Stimulated activated CD4-positive, alpha-beta T cell treated with anti-CD3 and anti-CD28 coated beads, TNF-alpha, amount 100 ng/mL, for 1 hour (primary cell): ENCODE results near the gene SRPK3.

Experiments used
- DNase-seq, 3 donors: peaks; one replicate each; pipeline ENCODE4 v3.0.0-alpha.2; 2020; ENCODE audit warnings: low read depth in 3 of 3, low spot score in 1 of 3

SRPK3 gene

DNA sequence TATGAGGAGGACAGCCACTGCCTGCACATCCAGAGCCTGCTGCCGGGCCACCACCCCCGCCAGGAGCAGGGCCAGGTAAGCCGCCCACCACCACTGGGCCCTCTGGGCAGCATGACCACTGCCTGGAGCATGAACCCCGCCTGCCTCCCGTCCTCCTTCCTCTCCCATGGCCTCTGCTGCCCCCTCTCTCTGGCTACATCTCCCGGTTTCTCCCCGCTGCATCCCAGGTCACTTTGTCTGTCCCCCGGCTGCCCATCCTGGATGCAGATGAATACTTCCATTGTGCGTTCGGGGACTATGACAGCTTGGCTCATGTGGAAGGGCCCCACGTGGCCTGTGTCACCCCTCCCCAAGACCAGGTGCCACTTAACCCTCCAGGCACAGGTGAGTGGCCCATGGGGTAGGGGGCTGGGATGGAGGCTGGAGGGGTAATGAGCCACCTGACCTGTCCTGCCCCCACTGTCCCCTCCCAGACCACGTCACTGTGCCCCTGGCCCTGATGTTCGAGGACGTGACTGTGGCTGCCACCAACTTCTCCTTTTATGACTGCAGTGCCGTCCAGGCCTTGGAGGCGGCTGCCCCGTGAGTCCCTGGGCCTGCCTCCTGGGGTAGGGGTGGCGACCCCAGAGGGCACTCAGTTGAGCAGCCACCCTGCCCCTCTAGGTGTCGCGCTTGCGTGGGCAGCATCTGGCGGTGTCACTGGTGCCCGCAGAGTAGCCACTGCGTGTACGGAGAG lies 10.8 kb upstream of the SRPK3 start:
- no peak for DNase-seq

DNA sequence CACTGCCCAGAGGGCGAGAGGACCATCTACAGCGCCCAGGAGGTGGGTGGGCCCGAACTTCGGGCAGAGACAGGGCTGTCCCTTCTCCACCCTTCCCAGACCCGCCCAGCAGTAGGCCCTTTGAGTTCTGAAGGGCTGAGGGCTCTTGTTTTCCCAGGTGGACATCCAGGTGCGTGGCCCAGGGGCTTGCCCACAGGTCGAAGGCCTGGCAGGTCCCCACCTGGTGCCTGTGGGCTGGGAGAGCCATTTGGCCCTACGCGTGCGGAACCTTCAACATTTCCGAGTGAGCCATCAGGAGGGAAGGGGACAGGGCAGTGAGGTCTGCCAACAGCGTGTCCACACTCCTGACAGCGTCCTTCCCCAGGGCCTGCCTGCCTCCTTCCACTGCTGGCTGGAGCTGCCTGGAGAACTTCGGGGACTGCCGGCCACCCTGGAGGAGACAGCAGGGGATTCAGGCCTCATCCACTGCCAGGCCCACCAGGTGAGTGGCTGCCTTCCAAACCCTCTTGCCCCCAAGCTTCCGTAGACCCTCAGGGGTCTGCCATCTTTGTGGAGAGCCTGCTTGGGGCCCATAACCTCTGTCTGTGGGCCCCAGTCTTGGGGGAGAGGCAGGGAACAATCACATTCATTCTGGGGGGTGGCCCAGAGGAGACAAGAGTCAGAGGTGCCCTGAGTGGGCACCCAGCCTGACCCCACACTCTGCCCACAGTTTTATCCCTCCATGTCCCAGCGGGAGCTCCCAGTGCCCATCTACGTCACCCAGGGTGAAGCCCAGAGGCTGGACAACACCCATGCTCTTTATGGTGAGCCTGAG lies 10.0 kb upstream of the SRPK3 start:
- DNase-seq, result no peak

DNA sequence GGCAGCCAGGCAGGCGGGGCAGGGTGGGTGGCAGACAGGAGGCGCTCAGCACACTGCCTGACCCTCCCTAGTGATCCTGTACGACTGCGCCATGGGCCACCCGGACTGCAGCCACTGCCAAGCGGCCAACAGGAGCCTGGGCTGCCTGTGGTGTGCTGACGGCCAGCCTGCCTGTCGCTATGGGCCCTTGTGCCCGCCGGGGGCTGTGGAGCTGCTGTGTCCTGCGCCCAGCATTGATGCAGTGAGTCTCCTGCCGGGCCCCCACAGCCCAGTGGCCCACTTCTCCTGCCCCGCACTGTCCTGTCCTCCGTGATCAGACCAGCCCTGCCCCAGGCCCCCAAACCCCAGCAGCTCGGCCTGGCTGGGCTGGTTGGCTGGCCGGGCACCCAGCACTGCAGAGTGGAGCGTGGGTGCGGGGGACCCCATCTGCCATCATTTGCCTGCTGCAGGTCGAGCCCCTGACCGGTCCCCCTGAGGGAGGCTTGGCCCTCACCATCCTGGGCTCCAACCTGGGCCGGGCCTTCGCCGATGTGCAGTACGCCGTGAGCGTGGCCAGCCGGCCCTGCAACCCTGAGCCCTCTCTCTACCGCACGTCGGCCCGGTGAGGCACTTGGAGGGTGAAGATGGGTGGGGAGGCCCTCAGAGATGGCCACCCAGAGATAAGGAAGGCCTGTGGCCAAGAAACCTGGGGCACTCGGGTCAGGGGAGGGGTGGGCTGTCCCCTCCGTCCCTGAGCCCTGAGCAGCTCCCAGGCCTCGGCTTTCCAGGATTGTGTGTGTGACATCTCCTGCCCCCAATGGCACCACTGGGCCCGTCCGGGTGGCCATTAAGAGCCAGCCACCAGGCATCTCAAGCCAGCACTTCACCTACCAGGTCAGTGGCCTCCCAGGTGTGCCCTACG lies 9.2 kb upstream of the SRPK3 start:
- no peak for DNase-seq

DNA sequence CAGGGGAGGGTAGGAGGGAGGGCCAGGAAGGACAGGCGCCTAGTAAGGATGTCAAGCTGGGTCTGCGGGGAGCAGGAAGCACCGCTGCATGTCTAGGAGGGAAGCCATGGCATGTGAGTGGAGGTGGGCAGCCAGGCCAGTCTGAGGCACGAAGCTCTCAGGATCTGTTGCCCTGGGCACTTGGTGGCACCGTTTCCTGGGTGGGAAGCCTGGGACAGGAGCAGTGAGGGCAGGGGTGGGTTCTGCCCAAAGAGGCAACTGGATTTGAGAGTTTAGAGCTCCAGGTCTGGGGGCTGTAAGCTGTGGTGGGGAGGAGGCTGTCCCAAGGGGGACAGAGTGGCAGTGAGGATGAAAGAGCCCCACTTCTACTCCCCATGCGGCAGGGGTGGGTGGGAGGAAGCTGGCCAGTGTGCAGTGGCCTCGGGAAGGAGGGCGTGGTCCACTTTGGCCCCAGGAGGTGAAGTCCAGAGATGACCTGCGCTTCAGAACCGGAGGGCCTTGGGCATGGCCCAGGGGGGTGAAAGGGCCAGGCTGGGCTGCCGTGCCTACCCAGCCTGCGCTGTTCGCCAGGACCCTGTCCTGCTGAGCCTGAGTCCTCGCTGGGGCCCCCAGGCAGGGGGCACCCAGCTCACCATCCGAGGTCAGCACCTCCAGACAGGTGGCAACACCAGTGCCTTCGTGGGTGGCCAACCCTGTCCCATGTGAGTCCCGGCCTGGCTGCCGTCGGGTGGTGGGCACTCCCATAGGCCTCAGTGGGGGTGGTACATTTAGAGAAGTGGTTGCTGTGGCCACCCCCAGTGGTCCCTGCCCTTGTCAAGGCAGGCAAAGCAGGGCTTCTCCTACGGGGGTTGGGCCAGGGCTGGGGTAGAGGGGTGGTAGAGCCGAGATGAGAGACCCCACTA lies 8.3 kb upstream of the SRPK3 start:
- DNase-seq, result no peak

DNA sequence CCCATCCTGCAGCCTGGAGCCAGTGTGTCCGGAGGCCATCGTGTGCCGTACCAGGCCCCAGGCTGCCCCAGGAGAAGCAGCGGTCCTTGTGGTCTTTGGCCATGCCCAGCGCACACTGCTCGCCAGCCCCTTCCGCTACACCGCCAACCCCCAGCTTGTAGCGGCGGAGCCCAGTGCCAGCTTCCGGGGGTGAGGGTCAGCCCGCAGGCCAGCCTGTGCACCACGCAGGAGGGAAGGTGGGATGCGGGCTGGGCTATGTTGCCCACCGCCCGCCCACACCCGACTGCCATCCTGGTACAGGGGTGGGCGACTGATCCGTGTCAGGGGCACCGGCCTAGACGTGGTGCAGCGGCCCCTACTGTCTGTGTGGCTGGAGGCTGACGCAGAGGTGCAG lies 7.6 kb upstream of the SRPK3 start:
- no peak for DNase-seq

DNA sequence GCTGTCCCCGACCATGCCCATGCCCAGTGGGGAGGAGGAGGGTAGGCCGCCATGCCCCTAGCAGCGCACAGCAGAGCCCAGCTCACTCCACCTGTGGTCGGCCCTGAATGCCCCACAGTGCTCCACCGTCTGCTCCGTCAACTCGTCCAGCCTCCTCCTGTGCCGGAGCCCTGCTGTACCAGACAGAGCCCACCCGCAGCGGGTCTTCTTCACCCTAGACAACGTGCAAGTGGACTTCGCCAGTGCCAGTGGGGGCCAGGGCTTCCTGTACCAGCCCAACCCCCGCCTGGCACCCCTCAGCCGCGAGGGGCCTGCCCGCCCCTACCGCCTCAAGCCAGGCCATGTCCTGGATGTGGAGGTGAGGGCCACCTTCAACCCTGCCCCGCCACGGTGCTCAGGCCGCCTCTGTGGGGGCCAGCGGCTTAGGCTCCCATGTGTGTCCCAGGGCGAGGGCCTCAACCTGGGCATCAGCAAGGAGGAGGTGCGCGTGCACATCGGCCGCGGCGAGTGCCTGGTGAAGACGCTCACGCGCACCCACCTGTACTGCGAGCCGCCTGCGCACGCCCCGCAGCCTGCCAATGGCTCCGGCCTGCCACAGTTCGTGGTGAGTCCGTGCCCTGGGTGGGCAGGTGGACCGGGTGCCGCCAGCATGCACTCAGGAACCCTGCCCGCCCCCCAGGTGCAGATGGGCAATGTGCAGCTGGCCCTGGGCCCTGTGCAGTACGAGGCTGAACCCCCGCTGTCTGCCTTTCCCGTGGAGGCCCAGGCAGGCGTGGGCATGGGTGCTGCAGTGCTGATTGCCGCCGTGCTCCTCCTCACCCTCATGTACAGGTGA lies 6.9 kb upstream of the SRPK3 start:
- no peak for DNase-seq

DNA sequence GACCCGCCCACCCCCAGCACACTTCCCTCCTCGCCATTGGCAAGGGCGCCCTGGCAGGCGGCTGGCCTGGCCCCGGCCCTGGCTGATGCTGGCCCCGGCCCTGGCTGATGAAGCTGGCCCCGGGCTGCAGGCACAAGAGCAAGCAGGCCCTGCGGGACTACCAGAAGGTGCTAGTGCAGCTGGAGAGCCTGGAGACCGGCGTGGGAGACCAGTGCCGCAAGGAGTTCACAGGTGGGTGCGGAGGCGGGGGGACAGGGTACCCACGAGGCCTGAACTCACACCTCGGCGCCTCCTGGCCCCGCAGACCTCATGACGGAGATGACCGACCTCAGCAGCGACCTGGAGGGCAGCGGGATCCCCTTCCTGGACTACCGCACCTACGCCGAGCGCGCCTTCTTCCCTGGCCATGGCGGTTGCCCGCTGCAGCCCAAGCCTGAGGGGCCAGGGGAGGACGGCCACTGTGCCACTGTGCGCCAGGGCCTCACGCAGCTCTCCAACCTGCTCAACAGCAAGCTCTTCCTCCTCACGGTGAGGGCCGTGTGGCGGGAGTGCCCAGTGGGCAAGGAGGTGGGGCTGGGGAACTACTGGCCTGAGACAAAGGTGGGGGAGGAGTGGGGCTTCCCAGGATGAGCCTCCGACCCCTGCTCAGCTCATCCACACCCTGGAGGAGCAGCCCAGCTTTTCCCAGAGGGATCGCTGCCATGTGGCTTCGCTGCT lies 6.1 kb upstream of the SRPK3 start:
- no peak for DNase-seq

DNA sequence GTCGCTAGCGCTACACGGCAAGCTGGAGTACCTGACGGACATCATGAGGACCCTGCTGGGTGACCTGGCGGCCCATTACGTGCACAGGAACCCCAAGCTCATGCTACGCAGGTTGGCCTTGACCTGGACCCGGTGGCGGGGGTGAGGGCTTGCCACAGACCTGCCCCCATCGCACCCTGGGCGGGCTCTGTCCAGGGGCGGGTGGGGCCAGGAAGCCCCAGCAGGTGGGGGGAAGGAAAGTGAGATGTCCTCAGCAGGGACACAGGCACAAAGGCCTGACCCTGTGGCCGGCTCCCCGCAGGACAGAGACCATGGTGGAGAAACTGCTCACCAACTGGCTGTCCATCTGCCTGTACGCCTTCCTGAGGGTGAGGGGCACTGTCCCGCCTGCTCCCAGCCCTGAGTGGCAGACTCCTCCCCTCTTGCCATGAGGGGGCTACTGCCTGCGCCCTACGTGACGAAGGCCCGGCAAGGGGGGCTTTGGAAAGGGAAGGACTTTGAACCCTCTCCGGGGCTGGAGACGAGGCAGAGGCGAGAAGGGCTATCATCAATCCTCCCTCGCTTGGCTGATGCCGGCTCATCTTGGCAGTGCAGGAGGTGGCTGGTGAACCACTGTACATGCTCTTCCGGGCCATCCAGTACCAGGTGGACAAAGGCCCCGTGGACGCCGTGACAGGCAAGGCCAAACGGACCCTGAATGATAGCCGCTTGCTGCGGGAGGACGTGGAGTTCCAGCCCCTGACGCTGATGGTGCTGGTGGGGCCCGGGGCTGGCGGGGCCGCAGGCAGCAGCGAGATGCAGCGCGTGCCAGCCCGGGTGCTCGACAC lies 5.3 kb upstream of the SRPK3 start:
- DNase-seq, result no peak

DNA sequence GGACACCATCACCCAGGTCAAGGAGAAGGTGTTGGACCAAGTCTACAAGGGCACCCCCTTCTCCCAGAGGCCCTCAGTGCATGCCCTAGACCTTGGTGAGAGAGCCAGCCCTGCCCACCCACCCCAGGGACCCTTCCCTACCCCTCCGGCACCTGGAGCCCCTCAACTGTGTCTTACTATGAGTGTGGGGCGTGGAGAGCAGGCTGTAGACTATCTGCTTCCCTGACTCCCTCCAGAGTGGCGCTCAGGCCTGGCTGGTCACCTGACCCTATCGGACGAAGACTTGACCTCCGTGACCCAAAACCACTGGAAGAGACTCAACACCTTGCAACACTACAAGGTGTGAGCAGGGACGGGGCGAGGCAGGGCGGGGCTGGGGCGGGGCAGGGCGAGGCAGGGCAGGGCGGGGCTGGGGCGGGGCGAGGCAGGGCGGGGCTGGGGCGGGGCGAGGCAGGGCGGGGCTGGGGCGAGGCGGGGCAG lies 4.7 kb upstream of the SRPK3 start:
- no peak for DNase-seq

DNA sequence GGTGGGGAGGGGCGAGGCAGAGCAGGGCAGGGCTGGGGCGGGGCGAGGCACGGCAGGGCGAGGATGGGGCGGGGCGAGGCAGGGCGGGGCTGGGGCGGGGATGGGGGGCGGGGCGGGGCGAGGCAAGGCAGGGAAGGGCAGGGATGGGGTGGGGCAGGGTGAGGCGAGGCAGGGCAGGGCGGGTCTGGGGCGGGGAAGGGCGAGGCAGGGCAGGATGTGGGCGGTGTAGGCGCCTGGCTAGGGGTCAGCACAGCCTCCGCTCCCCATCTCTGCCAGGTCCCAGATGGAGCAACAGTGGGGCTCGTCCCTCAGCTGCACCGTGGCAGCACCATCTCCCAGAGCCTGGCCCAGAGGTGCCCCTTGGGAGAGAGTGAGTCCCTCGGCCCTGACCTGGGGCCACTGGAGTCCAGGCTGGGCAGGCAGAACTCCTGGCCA lies 4.2 kb upstream of the SRPK3 start:
- DNase-seq, result no peak

DNA sequence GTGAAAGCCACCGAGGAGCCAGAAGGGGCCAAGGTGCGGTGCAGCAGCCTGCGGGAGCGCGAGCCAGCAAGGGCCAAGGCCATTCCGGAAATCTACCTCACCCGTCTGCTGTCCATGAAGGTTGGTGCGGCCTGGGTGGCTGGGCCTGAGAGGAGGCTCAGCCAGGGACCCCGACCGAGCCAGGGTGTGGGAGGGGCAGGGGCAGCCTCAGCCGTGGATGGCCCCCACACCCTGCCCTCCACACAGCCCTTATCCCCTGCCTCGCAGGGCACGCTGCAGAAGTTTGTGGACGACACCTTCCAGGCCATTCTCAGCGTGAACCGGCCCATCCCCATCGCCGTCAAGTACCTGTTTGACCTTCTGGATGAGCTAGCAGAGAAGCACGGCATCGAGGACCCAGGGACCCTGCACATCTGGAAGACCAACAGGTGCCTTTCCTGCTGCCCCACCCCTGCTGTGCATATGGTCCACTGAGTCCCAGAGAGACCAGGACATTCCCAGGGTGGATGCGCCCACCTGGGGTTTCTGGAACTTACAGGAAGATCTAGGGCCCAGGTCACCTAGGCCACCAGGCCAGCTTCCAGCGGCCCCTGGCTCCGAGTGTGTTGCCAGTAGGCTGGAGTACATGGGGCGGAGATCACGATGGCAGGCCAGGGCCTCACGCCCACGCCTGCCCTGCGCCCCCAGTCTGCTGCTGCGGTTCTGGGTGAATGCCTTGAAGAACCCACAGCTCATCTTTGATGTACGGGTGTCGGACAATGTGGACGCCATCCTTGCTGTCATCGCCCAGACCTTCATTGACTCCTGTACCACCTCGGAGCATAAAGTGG lies 3.4 kb upstream of the SRPK3 start:
- no peak for DNase-seq

DNA sequence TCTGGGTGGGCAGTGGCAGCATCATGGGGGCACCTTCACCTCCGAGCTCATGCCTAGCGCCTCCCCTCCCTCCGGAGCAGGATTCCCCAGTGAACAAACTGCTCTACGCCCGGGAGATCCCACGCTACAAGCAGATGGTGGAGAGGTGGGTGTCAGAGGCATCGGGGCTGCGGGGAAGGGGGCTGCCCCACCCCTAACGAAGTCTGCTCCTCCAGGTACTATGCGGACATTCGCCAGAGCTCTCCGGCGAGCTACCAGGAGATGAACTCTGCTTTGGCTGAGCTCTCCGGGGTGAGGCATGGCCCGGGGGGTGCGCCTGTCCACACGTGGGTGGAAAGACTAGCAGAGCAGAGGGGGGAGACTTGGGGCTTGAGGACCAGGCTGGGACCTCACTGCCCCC lies 2.7 kb upstream of the SRPK3 start:
- DNase-seq, result no peak

DNA sequence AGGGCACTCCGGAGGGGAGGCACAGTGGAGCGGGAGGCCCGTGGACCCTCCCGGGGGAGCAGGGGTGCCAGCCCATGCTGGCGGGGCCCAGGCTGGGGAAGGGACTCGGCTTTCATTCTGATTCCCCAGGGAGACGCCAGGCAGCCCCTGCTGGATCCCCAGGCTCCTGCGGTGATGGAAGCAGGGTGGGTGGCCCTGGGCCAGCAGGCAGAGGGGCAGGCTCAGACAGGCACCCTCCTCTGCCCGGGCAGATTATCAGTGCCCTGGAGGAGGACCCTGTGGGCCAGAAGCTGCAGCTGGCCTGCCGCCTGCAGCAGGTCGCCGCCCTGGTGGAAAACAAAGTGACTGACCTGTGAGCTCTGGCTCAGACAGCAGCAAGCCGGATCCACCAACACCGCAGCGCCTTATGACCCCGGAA lies 2.1 kb upstream of the SRPK3 start:
- no peak for DNase-seq

DNA sequence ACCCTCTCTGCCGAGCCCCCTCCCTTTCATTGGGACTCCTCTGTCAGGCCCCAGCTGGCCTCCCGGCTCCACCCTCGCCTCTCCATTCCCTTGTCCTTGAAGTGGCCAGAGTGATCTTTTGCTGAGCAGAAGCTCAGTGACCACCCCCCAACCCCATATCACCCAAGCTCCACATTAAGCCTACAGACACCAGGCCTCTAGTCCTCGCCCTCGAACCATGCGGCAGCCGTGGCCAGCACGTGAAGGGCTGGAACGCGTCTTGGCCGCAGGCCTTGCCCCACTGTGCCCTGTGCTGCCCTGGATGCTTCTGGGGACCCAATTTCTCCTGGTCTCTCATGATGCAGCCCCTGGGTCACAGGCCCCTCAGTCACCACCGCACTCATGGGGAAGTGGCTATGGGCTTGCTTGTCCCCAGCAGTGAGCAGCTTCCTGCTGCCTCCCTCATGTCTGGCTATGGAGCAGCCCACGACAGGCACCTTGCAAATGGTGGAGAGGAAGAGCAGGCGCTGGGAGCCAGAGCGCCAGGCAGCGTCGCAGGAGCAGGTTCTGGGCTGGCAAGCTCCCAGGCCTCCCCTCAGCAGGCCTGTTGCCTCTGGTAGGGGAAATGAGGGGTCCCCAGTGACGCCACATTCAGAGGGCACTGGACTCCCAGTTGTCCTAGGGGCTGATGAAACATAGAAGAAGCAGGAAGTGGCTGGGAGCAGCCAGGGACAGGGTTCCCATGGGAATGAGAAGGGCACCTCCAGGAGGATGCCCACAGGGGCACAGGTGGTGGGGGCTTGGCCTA lies 757 bp upstream of the SRPK3 start:
- no peak for DNase-seq

DNA sequence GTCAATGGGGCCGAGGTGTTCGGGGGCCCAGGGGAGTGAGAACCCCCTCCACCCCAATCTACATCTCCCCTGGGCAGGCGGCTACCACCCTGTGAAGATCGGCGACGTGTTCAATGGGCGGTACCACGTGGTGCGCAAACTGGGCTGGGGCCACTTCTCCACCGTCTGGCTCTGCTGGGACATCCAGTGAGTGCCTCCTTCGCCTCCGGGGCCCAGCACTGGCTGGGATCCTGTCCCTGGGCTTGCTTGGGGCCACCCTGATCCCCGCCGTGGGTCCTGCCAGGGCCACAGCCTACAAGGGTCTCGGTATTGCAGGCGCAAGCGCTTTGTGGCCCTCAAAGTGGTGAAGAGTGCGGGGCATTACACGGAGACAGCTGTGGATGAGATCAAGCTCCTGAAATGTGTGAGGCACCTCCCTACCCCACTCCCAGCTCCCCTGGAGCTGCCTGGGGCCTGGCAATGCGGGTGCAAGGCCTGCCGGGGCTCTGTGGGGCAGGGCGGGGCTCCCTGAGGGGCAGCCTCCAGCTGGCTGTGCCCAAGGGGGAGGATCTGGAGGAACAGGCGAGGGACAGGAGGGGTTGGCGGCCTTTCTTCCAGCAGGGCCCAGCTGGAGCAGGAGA lies 697 bp downstream of the SRPK3 start:
- no peak for DNase-seq

DNA sequence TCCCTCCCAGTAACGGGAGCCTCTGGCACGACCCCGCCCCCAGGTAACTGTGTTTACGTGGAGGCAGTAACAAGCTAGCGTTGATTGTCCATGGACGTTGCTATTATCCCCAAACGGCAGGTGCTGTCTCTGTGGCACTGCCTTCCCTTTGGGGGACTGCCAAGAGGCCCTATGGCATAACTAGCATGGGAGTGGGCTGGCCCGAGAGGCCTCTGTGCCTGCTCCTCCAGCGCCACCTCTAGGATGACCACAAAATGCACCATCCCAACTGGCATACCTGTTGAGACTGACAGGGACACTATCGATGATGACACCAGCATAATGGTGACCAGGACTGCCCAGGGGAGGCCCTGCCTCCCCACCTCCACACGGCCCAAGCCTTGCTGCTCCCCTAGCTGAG lies 1.5 kb downstream of the SRPK3 start:
- DNase-seq, result no peak
